Ascending aorta (tissue), 2 donors: ENCODE measurements around the gene TP53I13. TPM values are rescaled to one million over a fixed set of nuclear protein-coding genes. Genes with fewer than 3 reads are reported as not detected.

Experiments used
- DNase-seq, 2 donors: peaks; one replicate each; pipeline ENCODE4 v3.0.0-alpha.2; 2019; ENCODE audit warnings: low spot score in 2 of 2
- H3K27ac ChIP-seq, 2 donors: fragments of 200-600 bp; sonication (generic); one replicate each; pipeline ENCODE4 v1.5.1; 2016 to 2017; ENCODE audit warnings: mild to moderate bottlenecking in 1 of 2
- H3K27me3 ChIP-seq: fragments of 200-600 bp; sonication (generic); one replicate; pipeline ENCODE4 v1.5.1; 2017
- H3K36me3 ChIP-seq, 2 donors: fragments of 200-600 bp; sonication (generic); one replicate each; pipeline ENCODE4 v1.5.1; 2016
- H3K4me1 ChIP-seq, 2 donors: fragments of 200-600 bp; sonication (generic); one replicate each; pipeline ENCODE4 v1.5.1; 2016 to 2017; ENCODE audit warnings: mild to moderate bottlenecking in 1 of 2
- H3K4me3 ChIP-seq, 2 donors: fragments of 200-600 bp; sonication (generic); one replicate each; pipeline ENCODE4 v1.5.1; 2016 to 2017; ENCODE audit warnings: mild to moderate bottlenecking in 1 of 2
- H3K9me3 ChIP-seq, 2 donors: fragments of 200-600 bp; sonication (generic); one replicate each; pipeline ENCODE4 v1.5.1; 2016
- intact Hi-C: fragments of 100-400 bp; cut with DNase I; formaldehyde crosslinking; loops from one replicate; pipeline ENCODE4 v1.15.1; 2023
- total RNA-seq: library from RNA; depleted of rRNA; stranded (reverse); fragments of >200 nt; gene quantifications from one replicate; pipeline ENCODE4 v1.1.0, GENCODE V29; 2016
- TF ChIP-seq, protein P1 (sequence below), 3 experiments: fragments of 200-600 bp in 2 of 3; fragments of 450-650 bp in 1 of 3; sonication (generic) in 2 of 3; IDR thresholded peaks; one replicate each; pipeline ENCODE4 v1.5.1; 2016 to 2019; ENCODE audit warnings: antibody characterized with exemption in 3 of 3, mild to moderate bottlenecking in 1 of 3, moderate library complexity in 1 of 3

Gene TP53I13
- total RNA-seq, 1 donor from 2014 or later: 93.7 TPM

DNA sequence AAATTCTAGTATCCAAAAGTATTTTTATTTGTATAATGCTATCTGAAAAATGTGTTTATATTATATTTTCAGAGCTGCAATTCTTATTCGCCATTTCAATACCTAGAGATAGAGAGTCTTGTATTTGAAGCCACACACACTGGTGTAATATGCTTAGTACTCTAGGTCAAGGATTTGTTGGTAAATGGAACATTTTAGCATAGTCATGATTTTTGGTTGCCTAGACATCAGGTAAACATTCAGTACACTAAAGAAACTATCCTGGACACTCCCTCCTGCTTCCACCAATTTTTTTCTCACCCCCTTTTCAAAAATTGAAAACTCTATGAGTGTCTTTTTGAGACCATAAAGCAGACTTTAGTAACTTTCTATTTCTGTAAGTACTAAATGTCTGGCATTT lies 22.4 kb upstream of the TP53I13 start:
- no peak overlapping the region for H3K27ac ChIP-seq
- intact Hi-C loops: no loop called here
- no peaks in the 10 kb centered on the region for H3K9me3 ChIP-seq
- no peaks in the 10 kb centered on the region for H3K4me1 ChIP-seq
- TF ChIP-seq, protein P1, sequence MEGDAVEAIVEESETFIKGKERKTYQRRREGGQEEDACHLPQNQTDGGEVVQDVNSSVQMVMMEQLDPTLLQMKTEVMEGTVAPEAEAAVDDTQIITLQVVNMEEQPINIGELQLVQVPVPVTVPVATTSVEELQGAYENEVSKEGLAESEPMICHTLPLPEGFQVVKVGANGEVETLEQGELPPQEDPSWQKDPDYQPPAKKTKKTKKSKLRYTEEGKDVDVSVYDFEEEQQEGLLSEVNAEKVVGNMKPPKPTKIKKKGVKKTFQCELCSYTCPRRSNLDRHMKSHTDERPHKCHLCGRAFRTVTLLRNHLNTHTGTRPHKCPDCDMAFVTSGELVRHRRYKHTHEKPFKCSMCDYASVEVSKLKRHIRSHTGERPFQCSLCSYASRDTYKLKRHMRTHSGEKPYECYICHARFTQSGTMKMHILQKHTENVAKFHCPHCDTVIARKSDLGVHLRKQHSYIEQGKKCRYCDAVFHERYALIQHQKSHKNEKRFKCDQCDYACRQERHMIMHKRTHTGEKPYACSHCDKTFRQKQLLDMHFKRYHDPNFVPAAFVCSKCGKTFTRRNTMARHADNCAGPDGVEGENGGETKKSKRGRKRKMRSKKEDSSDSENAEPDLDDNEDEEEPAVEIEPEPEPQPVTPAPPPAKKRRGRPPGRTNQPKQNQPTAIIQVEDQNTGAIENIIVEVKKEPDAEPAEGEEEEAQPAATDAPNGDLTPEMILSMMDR (IDR thresholded peaks at IDR 0.05): no peak
- no peak overlapping the region for H3K4me3 ChIP-seq
- no peak for DNase-seq
- peaks cover 16 to 37% of the 10 kb centered on the region in 2 donors for H3K36me3 ChIP-seq
- no peaks in the 10 kb centered on the region for H3K27me3 ChIP-seq

DNA sequence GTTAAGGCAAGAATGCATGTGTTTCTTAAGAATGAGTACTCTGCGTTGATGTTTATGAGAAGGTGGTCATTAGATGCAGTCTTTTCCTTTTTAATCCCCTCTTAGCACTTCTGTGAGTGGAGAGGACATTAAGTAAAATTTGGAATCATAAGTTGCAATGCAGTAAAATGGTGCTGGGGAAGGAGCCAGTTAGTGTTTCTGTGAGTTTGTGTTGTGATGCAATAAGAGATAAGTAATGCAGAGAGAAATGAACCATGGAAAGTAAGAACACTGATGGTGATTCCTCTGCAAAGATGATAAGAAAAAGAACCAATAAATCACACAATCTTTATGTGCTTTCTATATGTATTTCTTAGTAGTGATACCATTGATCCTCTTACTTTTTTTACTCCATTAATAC lies 21.7 kb upstream of the TP53I13 start:
- Histone ChIP-seq H3K4me1 (no peaks in the 10 kb centered on the region), H3K36me3 (peaks cover 11 to 33% of the 10 kb centered on the region in 2 donors), H3K27me3 (no peaks in the 10 kb centered on the region), H3K27ac (no peak overlapping the region), H3K4me3 (no peak overlapping the region), H3K9me3 (no peaks in the 10 kb centered on the region)
- TF ChIP-seq, protein P1 (IDR thresholded peaks at IDR 0.05): no peak
- DNase-seq: no peak
- intact Hi-C loops: no loop called here

GRCh38 chr17:29549177-29549923 lies 19.2 kb upstream of the TP53I13 start:
- Histone ChIP-seq H3K36me3 (peaks cover 0 to 7% of the 10 kb centered on the region in 2 donors), H3K27me3 (no peaks in the 10 kb centered on the region), H3K4me1 (no peaks in the 10 kb centered on the region), H3K4me3 (no peak overlapping the region), H3K9me3 (no peaks in the 10 kb centered on the region), H3K27ac (no peak overlapping the region)
- DNase-seq: no peak
- TF ChIP-seq, protein P1 (IDR thresholded peaks at IDR 0.05): no peak
- intact Hi-C loops: no loop called here

GRCh38 chr17:29555840-29556239 lies 12.7 kb upstream of the TP53I13 start:
- no peak overlapping the region for H3K27ac ChIP-seq
- H3K27me3 ChIP-seq: no peaks in the 10 kb centered on the region
- TF ChIP-seq, protein P1 (IDR thresholded peaks at IDR 0.05): no peak
- H3K4me3 ChIP-seq: no peak overlapping the region
- no peaks in the 10 kb centered on the region for H3K4me1 ChIP-seq
- intact Hi-C loops: no loop called here
- no peak for DNase-seq
- H3K9me3 ChIP-seq: no peaks in the 10 kb centered on the region
- peaks cover 0 to 3% of the 10 kb centered on the region in 2 donors for H3K36me3 ChIP-seq

DNA sequence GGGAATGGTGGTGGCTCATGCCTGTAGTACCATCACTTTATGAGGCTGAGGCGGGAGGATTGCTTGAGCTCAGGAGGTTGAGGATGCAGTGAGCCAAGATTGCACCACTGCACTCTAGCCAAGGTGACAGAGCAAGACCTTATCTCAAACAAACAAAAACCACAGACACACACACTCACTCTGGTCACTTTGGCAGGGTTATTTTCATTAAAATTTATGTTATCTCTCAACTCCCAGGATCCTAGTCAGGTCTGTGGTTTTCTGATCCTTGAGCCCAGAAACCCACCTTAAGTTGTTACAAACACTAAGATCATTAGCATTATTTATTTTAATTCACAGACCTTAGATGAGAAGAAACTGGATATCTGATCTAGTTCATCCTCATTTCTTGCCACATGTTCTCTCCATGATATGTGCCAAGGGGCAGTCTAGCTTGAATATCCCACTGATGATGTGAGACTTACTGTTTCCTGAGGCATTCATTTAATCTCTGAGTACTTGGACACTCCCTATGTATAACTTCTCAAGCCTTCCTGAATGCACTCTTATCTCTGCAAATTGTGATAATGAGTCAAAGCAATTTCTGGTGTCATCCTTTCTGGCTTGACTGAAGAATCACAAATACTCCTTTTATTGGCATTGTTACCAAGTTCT lies 11.3 kb upstream of the TP53I13 start:
- H3K27ac ChIP-seq: no peak overlapping the region
- no peak overlapping the region for H3K4me3 ChIP-seq
- H3K36me3 ChIP-seq: peaks cover 0 to 4% of the 10 kb centered on the region in 2 donors
- H3K27me3 ChIP-seq: no peaks in the 10 kb centered on the region
- H3K9me3 ChIP-seq: no peaks in the 10 kb centered on the region
- no peaks in the 10 kb centered on the region for H3K4me1 ChIP-seq
- no peak for DNase-seq
- TF ChIP-seq, protein P1 (IDR thresholded peaks at IDR 0.05): no peak
- intact Hi-C loops: no loop called here
